ENCODE measurements around the gene ADAMTS6.

GRCh38 chr5:65203746-65204145, 278.0 kb downstream of the ADAMTS6 start:
- TF ChIP-seq, protein P1, sequence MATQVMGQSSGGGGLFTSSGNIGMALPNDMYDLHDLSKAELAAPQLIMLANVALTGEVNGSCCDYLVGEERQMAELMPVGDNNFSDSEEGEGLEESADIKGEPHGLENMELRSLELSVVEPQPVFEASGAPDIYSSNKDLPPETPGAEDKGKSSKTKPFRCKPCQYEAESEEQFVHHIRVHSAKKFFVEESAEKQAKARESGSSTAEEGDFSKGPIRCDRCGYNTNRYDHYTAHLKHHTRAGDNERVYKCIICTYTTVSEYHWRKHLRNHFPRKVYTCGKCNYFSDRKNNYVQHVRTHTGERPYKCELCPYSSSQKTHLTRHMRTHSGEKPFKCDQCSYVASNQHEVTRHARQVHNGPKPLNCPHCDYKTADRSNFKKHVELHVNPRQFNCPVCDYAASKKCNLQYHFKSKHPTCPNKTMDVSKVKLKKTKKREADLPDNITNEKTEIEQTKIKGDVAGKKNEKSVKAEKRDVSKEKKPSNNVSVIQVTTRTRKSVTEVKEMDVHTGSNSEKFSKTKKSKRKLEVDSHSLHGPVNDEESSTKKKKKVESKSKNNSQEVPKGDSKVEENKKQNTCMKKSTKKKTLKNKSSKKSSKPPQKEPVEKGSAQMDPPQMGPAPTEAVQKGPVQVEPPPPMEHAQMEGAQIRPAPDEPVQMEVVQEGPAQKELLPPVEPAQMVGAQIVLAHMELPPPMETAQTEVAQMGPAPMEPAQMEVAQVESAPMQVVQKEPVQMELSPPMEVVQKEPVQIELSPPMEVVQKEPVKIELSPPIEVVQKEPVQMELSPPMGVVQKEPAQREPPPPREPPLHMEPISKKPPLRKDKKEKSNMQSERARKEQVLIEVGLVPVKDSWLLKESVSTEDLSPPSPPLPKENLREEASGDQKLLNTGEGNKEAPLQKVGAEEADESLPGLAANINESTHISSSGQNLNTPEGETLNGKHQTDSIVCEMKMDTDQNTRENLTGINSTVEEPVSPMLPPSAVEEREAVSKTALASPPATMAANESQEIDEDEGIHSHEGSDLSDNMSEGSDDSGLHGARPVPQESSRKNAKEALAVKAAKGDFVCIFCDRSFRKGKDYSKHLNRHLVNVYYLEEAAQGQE (IDR thresholded peaks at IDR 0.05; ENCODE audit: insufficient read depth in 1 of 2, low read depth in 2 of 2, low read length in 2 of 2) = no peak
- TF ChIP-seq POLR2AphosphoS5 (IDR thresholded peaks at IDR 0.05; ENCODE audit: low read depth, low read length) = no peak
- TF ChIP-seq SIN3A (IDR thresholded peaks at IDR 0.05; ENCODE audit: borderline replicate concordance, insufficient read depth, low read length) = no peak
- no peak for TF ChIP-seq TAF1 (IDR thresholded peaks at IDR 0.05; ENCODE audit: borderline replicate concordance, insufficient read depth, low read length)
